GM21381 (cell line): ENCODE data around the gene AGXT2.
"Not testable (repeated sequence)": the region's sequence is repeated elsewhere in the genome, so short reads cannot be mapped to it uniquely, and the experiment has no call there.

ENCODE experiments used
- ATAC-seq: cut with Tn5 transposase; IDR thresholded peaks from one replicate; pipeline ENCODE4 v1.9.1; 2021; ENCODE audit warnings: mild to moderate bottlenecking, moderate library complexity; ENCODE audit not compliant: unreplicated experiment

AGXT2 gene

DNA sequence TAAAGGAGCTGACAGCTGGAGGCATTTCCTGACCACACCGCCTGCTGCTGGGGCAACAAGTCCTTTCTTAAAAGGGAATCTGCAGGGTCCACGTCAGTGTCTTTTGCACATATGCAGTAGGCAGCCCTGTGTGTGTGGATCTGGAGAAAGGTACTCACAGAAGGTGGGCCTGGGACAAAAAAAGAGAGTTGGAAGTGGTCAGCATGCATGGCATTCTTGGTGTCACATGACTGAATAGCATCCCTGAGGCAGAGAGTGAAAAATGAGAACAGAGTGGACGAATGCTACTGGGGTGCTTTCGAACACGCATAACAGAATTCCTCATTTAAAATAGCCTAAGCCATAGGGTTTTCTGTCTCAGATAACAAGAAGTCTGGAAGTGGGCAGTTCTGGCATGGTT is 71.4 kb downstream of the AGXT2 start:
- ATAC-seq = no peak

DNA sequence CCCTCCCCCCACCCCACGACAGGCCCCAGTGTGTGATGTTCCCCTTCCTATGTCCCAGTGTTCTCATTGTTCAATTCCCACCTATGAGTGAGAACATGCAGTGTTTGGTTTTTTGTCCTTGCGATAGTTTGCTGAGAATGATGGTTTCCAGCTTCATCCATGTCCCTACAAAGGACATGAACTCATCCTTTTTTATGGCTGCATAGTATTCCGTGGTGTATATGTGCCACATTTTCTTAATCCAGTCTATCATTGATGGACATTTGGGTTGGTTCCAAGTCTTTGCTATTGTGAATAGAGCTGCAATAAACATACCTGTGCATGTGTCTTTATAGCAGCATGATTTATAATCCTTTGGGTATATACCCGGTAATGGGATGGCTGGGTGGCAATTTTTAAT is 76.1 kb downstream of the AGXT2 start:
- not testable (repeated sequence) for ATAC-seq

DNA sequence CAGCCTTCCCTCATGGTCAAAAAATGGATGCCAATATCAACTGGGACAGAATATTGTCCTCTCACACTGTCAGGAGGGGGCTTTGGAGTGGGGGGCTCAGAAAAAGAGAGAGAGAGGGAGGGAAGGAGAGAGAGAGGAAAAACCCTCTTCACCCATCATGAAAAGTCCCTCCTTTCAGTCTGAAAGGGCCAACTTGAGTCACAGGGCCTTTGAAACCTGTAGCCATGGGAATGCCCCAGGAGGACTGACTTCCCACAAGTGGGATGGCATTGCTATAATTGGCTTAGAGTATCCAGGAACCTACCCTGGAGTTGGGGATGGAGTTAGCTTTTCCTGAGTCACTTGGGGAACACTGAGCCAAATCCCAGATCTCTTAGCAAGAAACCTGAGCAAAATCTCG is 77.2 kb downstream of the AGXT2 start:
- ATAC-seq = no peak

DNA sequence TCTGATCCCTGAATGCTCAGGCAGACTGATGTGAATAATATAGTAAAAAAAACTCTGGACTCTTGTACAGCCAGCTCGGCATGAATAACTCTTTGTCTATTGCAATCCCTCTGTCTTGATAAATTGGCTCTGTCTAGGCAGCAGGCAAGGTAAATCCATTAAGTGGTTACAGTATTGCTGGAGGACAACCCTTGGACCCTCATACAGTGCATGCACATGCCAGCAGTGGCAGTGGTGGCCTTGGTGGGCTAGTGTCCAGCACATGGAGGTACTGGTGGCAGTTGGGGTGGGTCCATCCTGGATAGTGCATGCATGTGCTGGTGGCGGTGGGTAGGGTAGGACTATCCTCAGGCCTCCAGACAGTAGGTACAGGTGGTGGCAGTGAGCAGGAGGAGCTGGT is 79.5 kb downstream of the AGXT2 start:
- ATAC-seq = no peak

DNA sequence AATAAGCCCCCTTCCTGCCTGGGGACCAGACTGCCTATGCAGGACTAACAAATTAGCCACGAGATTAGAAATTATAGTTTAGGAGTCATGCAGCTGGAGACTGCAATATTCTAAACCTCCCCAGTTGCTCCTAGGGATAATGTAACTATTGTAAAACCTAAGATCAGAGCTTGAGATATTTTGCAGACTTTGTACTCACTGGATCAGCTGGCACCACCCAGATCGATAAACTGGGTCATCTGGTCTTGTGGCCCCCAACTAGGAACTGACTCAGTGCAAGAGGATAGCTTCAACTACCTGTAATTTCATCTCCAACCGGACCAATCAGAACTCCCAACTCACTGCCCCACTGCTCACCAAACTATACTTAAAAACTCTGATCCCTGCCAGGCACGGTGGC is 80.2 kb downstream of the AGXT2 start:
- ATAC-seq = no peak

DNA sequence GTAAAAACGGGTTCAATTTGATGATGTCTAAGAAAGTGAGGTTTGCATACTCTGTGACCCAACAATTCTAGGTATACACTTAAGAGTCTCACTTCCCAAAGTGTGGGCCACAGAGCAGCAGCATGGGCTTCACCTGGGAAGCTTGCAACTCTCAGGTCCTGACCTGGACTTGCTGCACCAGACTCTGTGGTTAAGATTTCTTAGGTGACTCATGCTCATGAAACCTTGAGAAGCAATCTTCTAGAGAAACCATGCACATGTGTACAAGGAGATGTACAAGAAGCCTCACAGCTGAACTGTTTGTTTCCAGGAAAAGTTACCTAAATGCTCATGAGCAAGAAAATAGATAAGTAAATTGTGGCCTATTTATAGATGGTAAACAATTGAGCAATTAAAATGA is 88.4 kb downstream of the AGXT2 start:
- ATAC-seq = peak; percentile 93

DNA sequence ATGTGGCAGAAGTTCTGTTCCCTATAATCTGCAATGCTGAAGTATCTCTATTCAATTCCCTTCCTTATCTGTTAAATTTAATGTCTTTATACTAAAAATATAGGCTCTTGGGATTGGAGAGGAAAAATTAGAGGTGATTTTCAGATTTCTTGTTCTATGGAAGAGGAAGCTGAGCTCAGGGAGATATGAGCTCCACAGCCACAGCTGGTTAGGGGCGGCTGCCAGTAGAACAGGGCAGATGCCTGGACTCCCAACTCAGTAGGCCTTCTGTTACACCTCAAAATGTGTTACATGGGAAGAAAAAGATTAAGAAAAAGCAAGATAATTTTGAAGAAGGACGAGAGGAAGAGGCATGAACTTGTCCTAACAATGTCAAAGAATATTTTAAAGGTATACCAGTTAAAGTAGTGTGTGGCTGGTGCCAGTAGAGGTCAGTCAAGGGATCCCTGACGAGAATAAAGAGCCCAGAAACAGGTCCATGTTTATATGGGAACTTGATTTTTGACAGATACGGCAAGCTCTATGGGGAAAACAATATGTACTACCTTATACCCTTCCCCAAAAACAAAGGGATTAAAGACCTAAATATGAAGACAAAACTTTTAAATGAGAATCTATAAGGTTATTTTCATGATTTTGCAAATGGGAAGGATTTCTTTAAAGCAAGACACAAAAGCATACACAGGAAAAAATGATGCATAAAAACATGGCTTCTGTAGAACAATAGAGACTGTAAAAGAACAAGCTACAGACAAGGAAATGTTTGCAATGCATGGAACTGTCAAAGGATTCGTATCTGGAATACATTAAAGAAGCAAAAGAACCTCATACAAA is 89.7 kb downstream of the AGXT2 start:
- no peak for ATAC-seq

DNA sequence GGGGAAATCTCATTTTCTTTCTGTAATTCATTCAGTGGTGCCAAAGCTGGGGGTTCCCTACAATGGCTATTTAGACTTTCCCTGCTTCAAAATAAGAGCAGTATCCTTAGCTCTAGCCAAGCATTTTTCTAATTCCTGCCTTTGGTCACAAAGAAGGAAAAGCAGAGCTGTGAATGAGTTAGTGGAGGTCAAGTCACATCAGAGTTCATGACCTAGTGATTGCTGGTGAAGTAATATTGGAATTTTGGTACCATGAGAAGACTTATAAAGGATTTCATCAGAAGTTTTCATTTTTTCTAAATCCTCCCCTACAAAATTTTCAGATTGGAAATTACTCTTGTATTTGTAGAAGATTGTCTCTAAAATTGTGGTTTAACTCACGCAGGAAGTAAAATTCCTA is 90.4 kb downstream of the AGXT2 start:
- no peak for ATAC-seq
